ENCODE data around the gene C10orf62. TPM values are rescaled to one million over a fixed set of nuclear protein-coding genes. Genes with fewer than 3 reads are reported as not detected.
A peak's percentile ranks its signal among the peaks of the same experiment; 100 is the strongest.

C10orf62 gene
- total and polyA plus RNA-seq, 2 of the 13 experiments (the other 11 are each of a cell fraction or from before 2014, with no cell fraction given): 0.61 to 1.6 TPM

- TF ChIP-seq ZBTB46 (CRISPR knock-in tag; IDR thresholded peaks at IDR 0.05; ENCODE audit: borderline replicate concordance): no peak
- peak; percentile 27 for TF ChIP-seq YY1 (IDR thresholded peaks at IDR 0.05; ENCODE audit: insufficient read depth, insufficient replicate concordance, low read depth, low read length)
- no peak; the same call in 1 of the 2 replicates for TF ChIP-seq CTCF (CRISPR knock-in tag; IDR thresholded peaks at IDR 0.05)
- TF ChIP-seq ELF1 (CRISPR knock-in tag; IDR thresholded peaks at IDR 0.05): peak; percentile 58
- TF ChIP-seq ZSCAN25 (CRISPR knock-in tag; IDR thresholded peaks at IDR 0.05): no peak
- TF ChIP-seq, protein P1, sequence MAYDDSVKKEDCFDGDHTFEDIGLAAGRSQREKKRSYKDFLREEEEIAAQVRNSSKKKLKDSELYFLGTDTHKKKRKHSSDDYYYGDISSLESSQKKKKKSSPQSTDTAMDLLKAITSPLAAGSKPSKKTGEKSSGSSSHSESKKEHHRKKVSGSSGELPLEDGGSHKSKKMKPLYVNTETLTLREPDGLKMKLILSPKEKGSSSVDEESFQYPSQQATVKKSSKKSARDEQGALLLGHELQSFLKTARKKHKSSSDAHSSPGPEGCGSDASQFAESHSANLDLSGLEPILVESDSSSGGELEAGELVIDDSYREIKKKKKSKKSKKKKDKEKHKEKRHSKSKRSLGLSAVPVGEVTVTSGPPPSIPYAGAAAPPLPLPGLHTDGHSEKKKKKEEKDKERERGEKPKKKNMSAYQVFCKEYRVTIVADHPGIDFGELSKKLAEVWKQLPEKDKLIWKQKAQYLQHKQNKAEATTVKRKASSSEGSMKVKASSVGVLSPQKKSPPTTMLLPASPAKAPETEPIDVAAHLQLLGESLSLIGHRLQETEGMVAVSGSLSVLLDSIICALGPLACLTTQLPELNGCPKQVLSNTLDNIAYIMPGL (CRISPR knock-in tag; IDR thresholded peaks at IDR 0.05; ENCODE audit: borderline replicate concordance in 1 of 2, low read depth in 1 of 2): 0 out of 4 replicates have a peak, but pooled peaks have one; percentile 17 to 42
- TF ChIP-seq ZSCAN30 (CRISPR knock-in tag; IDR thresholded peaks at IDR 0.05): no peak
- no peak for TF ChIP-seq ZMYM2 (CRISPR knock-in tag; IDR thresholded peaks at IDR 0.05)
- TF ChIP-seq ATF2 (CRISPR knock-in tag; IDR thresholded peaks at IDR 0.05): 0 out of 2 replicates have a peak, but pooled peaks have one; percentile 12
- TF ChIP-seq, protein P2, sequence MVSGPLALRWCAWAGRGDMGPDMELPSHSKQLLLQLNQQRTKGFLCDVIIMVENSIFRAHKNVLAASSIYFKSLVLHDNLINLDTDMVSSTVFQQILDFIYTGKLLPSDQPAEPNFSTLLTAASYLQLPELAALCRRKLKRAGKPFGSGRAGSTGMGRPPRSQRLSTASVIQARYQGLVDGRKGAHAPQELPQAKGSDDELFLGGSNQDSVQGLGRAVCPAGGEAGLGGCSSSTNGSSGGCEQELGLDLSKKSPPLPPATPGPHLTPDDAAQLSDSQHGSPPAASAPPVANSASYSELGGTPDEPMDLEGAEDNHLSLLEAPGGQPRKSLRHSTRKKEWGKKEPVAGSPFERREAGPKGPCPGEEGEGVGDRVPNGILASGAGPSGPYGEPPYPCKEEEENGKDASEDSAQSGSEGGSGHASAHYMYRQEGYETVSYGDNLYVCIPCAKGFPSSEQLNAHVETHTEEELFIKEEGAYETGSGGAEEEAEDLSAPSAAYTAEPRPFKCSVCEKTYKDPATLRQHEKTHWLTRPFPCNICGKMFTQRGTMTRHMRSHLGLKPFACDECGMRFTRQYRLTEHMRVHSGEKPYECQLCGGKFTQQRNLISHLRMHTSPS (CRISPR knock-in tag; IDR thresholded peaks at IDR 0.05; ENCODE audit: low read depth): no peak
- TF ChIP-seq TFDP1 (CRISPR knock-in tag; IDR thresholded peaks at IDR 0.05; ENCODE audit: borderline replicate concordance): peak; percentile 86; the same call in 1 of the 2 replicates
- peak; percentile 70; the same call in 1 of the 2 replicates for TF ChIP-seq ZIK1 (CRISPR knock-in tag; IDR thresholded peaks at IDR 0.05; ENCODE audit: borderline replicate concordance, low read depth)
- TF ChIP-seq, protein P3, sequence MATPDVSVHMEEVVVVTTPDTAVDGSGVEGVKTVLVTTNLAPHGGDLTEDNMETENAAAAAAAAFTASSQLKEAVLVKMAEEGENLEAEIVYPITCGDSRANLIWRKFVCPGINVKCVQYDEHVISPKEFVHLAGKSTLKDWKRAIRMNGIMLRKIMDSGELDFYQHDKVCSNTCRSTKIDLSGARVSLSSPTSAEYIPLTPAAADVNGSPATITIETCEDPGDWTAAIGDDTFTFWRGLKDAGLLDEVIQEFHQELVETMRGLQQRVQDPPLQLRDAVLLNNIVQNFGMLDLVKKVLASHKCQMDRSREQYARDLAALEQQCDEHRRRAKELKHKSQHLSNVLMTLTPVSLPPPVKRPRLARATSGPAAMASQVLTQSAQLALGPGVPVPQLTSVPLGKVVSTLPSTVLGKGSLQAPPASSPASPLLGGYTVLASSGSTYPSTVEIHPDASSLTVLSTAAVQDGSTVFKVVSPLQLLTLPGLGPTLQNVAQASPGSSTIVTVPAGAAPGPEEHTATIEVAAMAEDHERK (CRISPR knock-in tag; IDR thresholded peaks at IDR 0.05; ENCODE audit: low read depth): peak; percentile 49; the same call in 1 of the 2 replicates
- TF ChIP-seq, protein P4, sequence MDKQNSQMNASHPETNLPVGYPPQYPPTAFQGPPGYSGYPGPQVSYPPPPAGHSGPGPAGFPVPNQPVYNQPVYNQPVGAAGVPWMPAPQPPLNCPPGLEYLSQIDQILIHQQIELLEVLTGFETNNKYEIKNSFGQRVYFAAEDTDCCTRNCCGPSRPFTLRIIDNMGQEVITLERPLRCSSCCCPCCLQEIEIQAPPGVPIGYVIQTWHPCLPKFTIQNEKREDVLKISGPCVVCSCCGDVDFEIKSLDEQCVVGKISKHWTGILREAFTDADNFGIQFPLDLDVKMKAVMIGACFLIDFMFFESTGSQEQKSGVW (CRISPR knock-in tag; IDR thresholded peaks at IDR 0.05; ENCODE audit: borderline replicate concordance): no peak
These were observed 50.8 kb downstream of the C10orf62 start, which contains the start of gene PI4K2A (continued) for GRCh38 chr10:97640174-97640867.
